ENCODE measurements around the gene RNPEPL1.

DNA sequence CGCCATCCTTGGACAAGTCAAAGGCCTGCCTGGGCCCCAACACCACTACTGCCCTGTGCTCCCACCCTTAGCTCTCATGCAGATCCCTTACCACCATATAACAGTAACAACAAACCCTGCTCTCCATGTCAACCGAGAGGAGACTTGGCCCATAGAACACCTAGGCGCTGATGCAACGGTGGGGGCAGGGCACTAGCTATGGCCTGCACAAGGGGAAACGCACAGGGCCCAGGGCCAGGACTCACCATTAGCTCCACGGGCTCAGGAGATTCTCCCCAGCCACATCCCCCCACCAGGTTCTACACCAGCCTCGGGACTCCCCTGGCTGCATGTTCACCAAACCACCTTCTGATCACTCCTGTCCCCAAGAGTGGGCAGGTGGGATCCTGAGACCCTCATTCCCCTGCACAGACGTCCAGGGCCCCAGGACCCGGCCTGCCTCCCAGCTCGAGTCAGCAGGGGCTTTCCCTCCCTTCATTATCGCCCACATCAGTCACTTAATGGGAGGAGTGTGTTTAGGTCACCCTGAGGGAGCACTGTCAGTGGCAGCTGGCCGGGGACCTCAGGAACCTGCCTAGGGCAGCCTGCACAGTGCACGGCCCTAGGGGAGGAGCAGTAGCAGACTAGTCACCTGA, 39.8 kb upstream of the RNPEPL1 start:
- TF ChIP-seq, protein P1, sequence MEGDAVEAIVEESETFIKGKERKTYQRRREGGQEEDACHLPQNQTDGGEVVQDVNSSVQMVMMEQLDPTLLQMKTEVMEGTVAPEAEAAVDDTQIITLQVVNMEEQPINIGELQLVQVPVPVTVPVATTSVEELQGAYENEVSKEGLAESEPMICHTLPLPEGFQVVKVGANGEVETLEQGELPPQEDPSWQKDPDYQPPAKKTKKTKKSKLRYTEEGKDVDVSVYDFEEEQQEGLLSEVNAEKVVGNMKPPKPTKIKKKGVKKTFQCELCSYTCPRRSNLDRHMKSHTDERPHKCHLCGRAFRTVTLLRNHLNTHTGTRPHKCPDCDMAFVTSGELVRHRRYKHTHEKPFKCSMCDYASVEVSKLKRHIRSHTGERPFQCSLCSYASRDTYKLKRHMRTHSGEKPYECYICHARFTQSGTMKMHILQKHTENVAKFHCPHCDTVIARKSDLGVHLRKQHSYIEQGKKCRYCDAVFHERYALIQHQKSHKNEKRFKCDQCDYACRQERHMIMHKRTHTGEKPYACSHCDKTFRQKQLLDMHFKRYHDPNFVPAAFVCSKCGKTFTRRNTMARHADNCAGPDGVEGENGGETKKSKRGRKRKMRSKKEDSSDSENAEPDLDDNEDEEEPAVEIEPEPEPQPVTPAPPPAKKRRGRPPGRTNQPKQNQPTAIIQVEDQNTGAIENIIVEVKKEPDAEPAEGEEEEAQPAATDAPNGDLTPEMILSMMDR (IDR thresholded peaks at IDR 0.05) = no peak
- TF ChIP-seq, protein P2, sequence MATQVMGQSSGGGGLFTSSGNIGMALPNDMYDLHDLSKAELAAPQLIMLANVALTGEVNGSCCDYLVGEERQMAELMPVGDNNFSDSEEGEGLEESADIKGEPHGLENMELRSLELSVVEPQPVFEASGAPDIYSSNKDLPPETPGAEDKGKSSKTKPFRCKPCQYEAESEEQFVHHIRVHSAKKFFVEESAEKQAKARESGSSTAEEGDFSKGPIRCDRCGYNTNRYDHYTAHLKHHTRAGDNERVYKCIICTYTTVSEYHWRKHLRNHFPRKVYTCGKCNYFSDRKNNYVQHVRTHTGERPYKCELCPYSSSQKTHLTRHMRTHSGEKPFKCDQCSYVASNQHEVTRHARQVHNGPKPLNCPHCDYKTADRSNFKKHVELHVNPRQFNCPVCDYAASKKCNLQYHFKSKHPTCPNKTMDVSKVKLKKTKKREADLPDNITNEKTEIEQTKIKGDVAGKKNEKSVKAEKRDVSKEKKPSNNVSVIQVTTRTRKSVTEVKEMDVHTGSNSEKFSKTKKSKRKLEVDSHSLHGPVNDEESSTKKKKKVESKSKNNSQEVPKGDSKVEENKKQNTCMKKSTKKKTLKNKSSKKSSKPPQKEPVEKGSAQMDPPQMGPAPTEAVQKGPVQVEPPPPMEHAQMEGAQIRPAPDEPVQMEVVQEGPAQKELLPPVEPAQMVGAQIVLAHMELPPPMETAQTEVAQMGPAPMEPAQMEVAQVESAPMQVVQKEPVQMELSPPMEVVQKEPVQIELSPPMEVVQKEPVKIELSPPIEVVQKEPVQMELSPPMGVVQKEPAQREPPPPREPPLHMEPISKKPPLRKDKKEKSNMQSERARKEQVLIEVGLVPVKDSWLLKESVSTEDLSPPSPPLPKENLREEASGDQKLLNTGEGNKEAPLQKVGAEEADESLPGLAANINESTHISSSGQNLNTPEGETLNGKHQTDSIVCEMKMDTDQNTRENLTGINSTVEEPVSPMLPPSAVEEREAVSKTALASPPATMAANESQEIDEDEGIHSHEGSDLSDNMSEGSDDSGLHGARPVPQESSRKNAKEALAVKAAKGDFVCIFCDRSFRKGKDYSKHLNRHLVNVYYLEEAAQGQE (IDR thresholded peaks at IDR 0.05; ENCODE audit: insufficient read depth in 1 of 2, low read depth in 2 of 2, low read length in 1 of 2) = no peak
- TF ChIP-seq POLR2AphosphoS5 (IDR thresholded peaks at IDR 0.05; ENCODE audit: low read depth, low read length) = no peak
